CD4-positive, alpha-beta memory T cell (primary cell): ENCODE results near the gene AP3B2. TPM values are rescaled to one million over a fixed set of nuclear protein-coding genes. Genes with fewer than 3 reads are reported as not detected.
A peak's percentile ranks its signal among the peaks of the same experiment; 100 is the strongest.

Experiments used
- CTCF ChIA-PET: fragments of 350-600 bp; sonication (Branson Sonifier 250); formaldehyde crosslinking; loops from one replicate; lab custom pipeline; 2021; ENCODE audit warnings: inconsistent platforms; ENCODE audit not compliant: partially characterized antibody; lab: Charles Lee
- POLR2A ChIA-PET: fragments of 350-600 bp; sonication (Branson Sonifier 250); formaldehyde crosslinking; loops from one replicate; lab custom pipeline; 2021; ENCODE audit not compliant: partially characterized antibody; lab: Charles Lee
- DNase-seq, 5 donors: peaks; one replicate each; pipeline versions ENCODE4 v3.0.0 to v3.0.0-alpha.2; 2020 to 2022; ENCODE audit warnings: mixed read lengths in 1 of 5
- H3K27ac ChIP-seq: one replicate; pipeline ENCODE4 v1.7.0; 2013; ENCODE audit warnings: low read depth, low read length
- H3K27me3 ChIP-seq: 2 replicates; pipeline ENCODE4 v1.7.0; 2013; ENCODE audit warnings: mild to moderate bottlenecking, low read length, moderate library complexity; ENCODE audit not compliant: insufficient read depth
- H3K36me3 ChIP-seq: 2 replicates; pipeline ENCODE4 v1.7.0; 2013; ENCODE audit warnings: mild to moderate bottlenecking, low read length, moderate library complexity; ENCODE audit not compliant: insufficient read depth
- H3K4me1 ChIP-seq: 2 replicates; pipeline ENCODE4 v1.7.0; 2013; ENCODE audit warnings: mild to moderate bottlenecking, low read length, moderate library complexity; ENCODE audit not compliant: insufficient read depth
- H3K4me3 ChIP-seq, 2 donors: one replicate each; pipeline ENCODE4 v1.7.0; 2013; ENCODE audit warnings: low read length in 2 of 2, mild to moderate bottlenecking in 1 of 2
- H3K9me3 ChIP-seq, 2 donors: one replicate each; pipeline ENCODE4 v1.7.0; 2013; ENCODE audit warnings: low read length in 2 of 2, control low read depth in 1 of 2; ENCODE audit not compliant: control insufficient read depth in 1 of 2
- H3K27ac Mint-ChIP-seq, 7 donors: one replicate each; pipeline ENCODE4 v1.8.0; 2020 to 2021; ENCODE audit warnings: mixed read lengths in 7 of 7, mild to moderate bottlenecking in 6 of 7, inconsistent platforms in 3 of 7, moderate library complexity in 3 of 7
- H3K27me3 Mint-ChIP-seq, 2 donors: one replicate each; pipeline ENCODE4 v1.8.0; 2020 to 2021; ENCODE audit warnings: mixed read lengths in 2 of 2
- H3K36me3 Mint-ChIP-seq, 2 donors: one replicate each; pipeline ENCODE4 v1.8.0; 2020 to 2021; ENCODE audit warnings: mixed read lengths in 2 of 2, inconsistent platforms in 1 of 2, mild to moderate bottlenecking in 1 of 2
- H3K4me1 Mint-ChIP-seq, 4 donors: one replicate each; pipeline ENCODE4 v1.8.0; 2020 to 2021; ENCODE audit warnings: mixed read lengths in 4 of 4, mild to moderate bottlenecking in 1 of 4
- H3K4me3 Mint-ChIP-seq, 8 donors: one replicate each; pipeline ENCODE4 v1.8.0; 2020 to 2021; ENCODE audit warnings: mixed read lengths in 8 of 8, mild to moderate bottlenecking in 7 of 8, moderate library complexity in 6 of 8, inconsistent platforms in 3 of 8
- H3K9me3 Mint-ChIP-seq, 8 donors: one replicate each; pipeline ENCODE4 v1.8.0; 2020 to 2021; ENCODE audit warnings: mixed read lengths in 8 of 8, mild to moderate bottlenecking in 5 of 8, inconsistent platforms in 3 of 8, moderate library complexity in 1 of 8
- intact Hi-C: fragments of 100-400 bp; cut with micrococcal nuclease; formaldehyde crosslinking; loops from one replicate; pipeline ENCODE4 v1.15.1; 2023
- polyA plus RNA-seq, 2 donors: library from polyadenylated mRNA; unstranded; fragments of 300-500 nt; fragmentation: Illumina TruSeq; gene quantifications; one replicate each; pipeline ENCODE4 v1.2.3, GENCODE V29; 2021
- total RNA-seq, 2 experiments: library from RNA; stranded (reverse); gene quantifications; one replicate each; pipeline ENCODE4 v1.2.3, GENCODE V29; 2021

Gene AP3B2
- under 1 TPM; 0.64 to 0.78 TPM for total RNA-seq
- polyA plus RNA-seq = not detected

- intact Hi-C loops = loop anchor here (1.0 kb wide), 1 partner anchor 29 kb away; no protein-coding TSS in a partner anchor
- POLR2A ChIA-PET = interaction anchor here (1.0 to 2.6 kb wide), 2 partner anchors 29 to 169 kb away, joined by 3 to 10 read pairs; partner anchors contain the start of gene RPS17
- Mint-ChIP-seq H3K27me3 (peaks cover 4 to 15% of the 10 kb centered on the region in 2 donors), H3K9me3 (no peaks in the 10 kb centered on the region), H3K27ac (peak within 1 kb of the TSS in 1 of 7 donors; percentile 14), H3K36me3 (no peaks in the 10 kb centered on the region), H3K4me3 (peak within 1 kb of the TSS; percentile 61 to 83 (median 70)), H3K4me1 (peaks cover 0 to 6% (median 0%) of the 10 kb centered on the region in 4 donors)
- H3K27ac ChIP-seq = no peak within 1 kb of the TSS
- H3K4me3 ChIP-seq = peak within 1 kb of the TSS in 1 of 2 donors; percentile 57
- peaks cover 9% of the 10 kb centered on the region for H3K4me1 ChIP-seq
- peak; percentile 57 to 69 (median 62) for DNase-seq
- H3K36me3 ChIP-seq = no peaks in the 10 kb centered on the region
- H3K9me3 ChIP-seq = no peaks in the 10 kb centered on the region
- H3K27me3 ChIP-seq = no peaks in the 10 kb centered on the region
- CTCF ChIA-PET = no interaction called here
Observed at GRCh38 chr15:82709421-82710207, at the start of gene AP3B2. Gene AP3B2, minus strand, starts transcription at chr15:82709875. Its CDS starts 169 bp downstream, at chr15:82709706.

GRCh38 chr15:82751308-82751707 is 41.6 kb upstream of the AP3B2 start:
- Histone ChIP-seq H3K36me3 (peaks cover 19% of the 10 kb centered on the region), H3K27me3 (no peaks in the 10 kb centered on the region), H3K4me1 (peaks cover 23% of the 10 kb centered on the region), H3K9me3 (no peaks in the 10 kb centered on the region), H3K4me3 (peak overlapping the region; percentile 82 to 86), H3K27ac (peak overlapping the region; percentile 74)
- POLR2A ChIA-PET = interaction anchor here (0.7 to 5.0 kb wide), 5 partner anchors 17 to 238 kb away, joined by 3 to 40 read pairs (median 21); partner anchors contain the start of genes RPS17 and WHAMM
- intact Hi-C loops = loop anchor here (5.0 kb wide), 2 partner anchors 69 to 236 kb away; partner anchors contain the start of gene RAMAC
- Mint-ChIP-seq H3K27me3 (no peaks in the 10 kb centered on the region), H3K9me3 (no peaks in the 10 kb centered on the region), H3K4me1 (peaks cover 32 to 62% (median 46%) of the 10 kb centered on the region in 4 donors), H3K4me3 (peak overlapping the region; percentile 96 to 100 (median 99)), H3K36me3 (peaks cover 25 to 47% of the 10 kb centered on the region in 2 donors), H3K27ac (peak overlapping the region; percentile 77 to 99 (median 95))
- CTCF ChIA-PET = interaction anchor here (0.7 to 1.6 kb wide), 5 partner anchors 58 to 211 kb away, joined by 3 to 6 read pairs (median 4); partner anchors contain the start of genes RPS17 and WHAMM
- DNase-seq = no peak

GRCh38 chr15:82750831-82751180 is 41.1 kb upstream of the AP3B2 start:
- intact Hi-C loops = loop anchor here (1.0 to 5.0 kb wide), 4 partner anchors 58 to 236 kb away; partner anchors contain the start of genes RAMAC, RPS17 and WHAMM
- Histone ChIP-seq H3K4me3 (peak overlapping the region; percentile 82 to 86), H3K27ac (peak overlapping the region; percentile 74), H3K4me1 (peaks cover 23% of the 10 kb centered on the region), H3K36me3 (peaks cover 14% of the 10 kb centered on the region), H3K9me3 (no peaks in the 10 kb centered on the region), H3K27me3 (no peaks in the 10 kb centered on the region)
- Mint-ChIP-seq H3K27ac (peak overlapping the region; percentile 77 to 99 (median 95)), H3K36me3 (peaks cover 20 to 42% of the 10 kb centered on the region in 2 donors), H3K4me3 (peak overlapping the region; percentile 96 to 100 (median 99)), H3K27me3 (no peaks in the 10 kb centered on the region), H3K4me1 (peaks cover 27 to 57% (median 42%) of the 10 kb centered on the region in 4 donors), H3K9me3 (no peaks in the 10 kb centered on the region)
- POLR2A ChIA-PET = interaction anchor here (0.7 to 5.0 kb wide), 7 partner anchors 10 to 238 kb away, joined by 3 to 40 read pairs (median 8); partner anchors contain the start of genes RAMAC, RPS17 and WHAMM
- CTCF ChIA-PET = interaction anchor here (0.7 to 1.9 kb wide), 7 partner anchors 58 to 260 kb away, joined by 3 to 6 read pairs (median 4); partner anchors contain the start of genes C15orf40, RPS17 and WHAMM
- no peak for DNase-seq

- peaks cover 16 to 37% of the 10 kb centered on the region in 2 donors for H3K36me3 Mint-ChIP-seq
- Histone ChIP-seq H3K9me3 (no peaks in the 10 kb centered on the region), H3K4me3 (peak overlapping the region; percentile 82 to 86), H3K27me3 (no peaks in the 10 kb centered on the region), H3K36me3 (peaks cover 8% of the 10 kb centered on the region), H3K27ac (peak overlapping the region; percentile 74), H3K4me1 (peaks cover 23% of the 10 kb centered on the region)
- intact Hi-C loops = loop anchor here (1.0 to 5.0 kb wide), 4 partner anchors 59 to 237 kb away; partner anchors contain the start of genes RAMAC, RPS17 and WHAMM
- H3K27ac Mint-ChIP-seq = peak overlapping the region; percentile 77 to 99 (median 95)
- H3K9me3 Mint-ChIP-seq = no peaks in the 10 kb centered on the region
- peak overlapping the region; percentile 96 to 100 (median 99) for H3K4me3 Mint-ChIP-seq
- H3K27me3 Mint-ChIP-seq = no peaks in the 10 kb centered on the region
- peaks cover 26 to 55% (median 40%) of the 10 kb centered on the region in 4 donors for H3K4me1 Mint-ChIP-seq
- ChIA-PET CTCF (interaction anchor here (0.7 to 1.9 kb wide), 8 partner anchors 59 to 261 kb away, joined by 3 to 6 read pairs (median 4); partner anchors contain the start of genes C15orf40, RPS17 and WHAMM), POLR2A (interaction anchor here (0.7 to 5.0 kb wide), 7 partner anchors 9 to 239 kb away, joined by 3 to 40 read pairs (median 8); partner anchors contain the start of genes RAMAC, RPS17 and WHAMM)
- peak; percentile 65 to 87 (median 73) for DNase-seq
Observed at GRCh38 chr15:82749951-82750830, 40.5 kb upstream of the AP3B2 start.

- Histone ChIP-seq H3K36me3 (no peaks in the 10 kb centered on the region), H3K27me3 (no peaks in the 10 kb centered on the region), H3K9me3 (no peaks in the 10 kb centered on the region), H3K4me3 (no peak overlapping the region), H3K4me1 (peaks cover 23% of the 10 kb centered on the region), H3K27ac (no peak overlapping the region)
- POLR2A ChIA-PET = interaction anchor here (5.0 kb wide), 1 partner anchor 208 kb away, joined by 32 read pairs; the partner anchor contains the start of gene RPS17
- no peak for DNase-seq
- Mint-ChIP-seq H3K27ac (peak overlapping the region in 1 of 7 donors; percentile 13), H3K27me3 (no peaks in the 10 kb centered on the region), H3K36me3 (peaks cover 7 to 22% of the 10 kb centered on the region in 2 donors), H3K4me3 (peak overlapping the region in 4 of 8 donors; percentile 15 to 54 (median 26)), H3K4me1 (peaks cover 23 to 41% (median 32%) of the 10 kb centered on the region in 4 donors), H3K9me3 (no peaks in the 10 kb centered on the region)
- CTCF ChIA-PET = no interaction called here
- intact Hi-C loops = no loop called here
Observed at GRCh38 chr15:82748315-82748714, 38.6 kb upstream of the AP3B2 start.

GRCh38 chr15:82743810-82744209 is 34.1 kb upstream of the AP3B2 start:
- H3K27ac Mint-ChIP-seq = no peak overlapping the region
- CTCF ChIA-PET = interaction anchor here (0.7 kb wide), 1 partner anchor 80 kb away, joined by 3 read pairs; no protein-coding TSS in a partner anchor
- H3K36me3 ChIP-seq = no peaks in the 10 kb centered on the region
- peaks cover 0 to 5% of the 10 kb centered on the region in 2 donors for H3K36me3 Mint-ChIP-seq
- no peaks in the 10 kb centered on the region for H3K27me3 ChIP-seq
- H3K9me3 Mint-ChIP-seq = no peaks in the 10 kb centered on the region
- no peak overlapping the region for H3K4me3 ChIP-seq
- intact Hi-C loops = no loop called here
- no peaks in the 10 kb centered on the region for H3K4me1 ChIP-seq
- H3K9me3 ChIP-seq = no peaks in the 10 kb centered on the region
- no peak overlapping the region for H3K27ac ChIP-seq
- no peak for DNase-seq
- no peak overlapping the region for H3K4me3 Mint-ChIP-seq
- no peaks in the 10 kb centered on the region for H3K27me3 Mint-ChIP-seq
- H3K4me1 Mint-ChIP-seq = peaks cover 0 to 2% (median under 1%) of the 10 kb centered on the region in 4 donors
- POLR2A ChIA-PET = no interaction called here
